ENCODE measurements around the gene CCDC68.

The CCDC68 gene

GRCh38 chr18:54883816-54884604, 75.3 kb downstream of the CCDC68 start:
- TF ChIP-seq TAF1 (IDR thresholded peaks at IDR 0.05; ENCODE audit: borderline replicate concordance, insufficient read depth, low read length) (no peak), POLR2AphosphoS5 (IDR thresholded peaks at IDR 0.05; ENCODE audit: low read depth, low read length) (no peak), SIN3A (IDR thresholded peaks at IDR 0.05; ENCODE audit: borderline replicate concordance, insufficient read depth, low read length) (no peak), FOXP2 (optimal IDR thresholded peaks at IDR 0.05; ENCODE audit: borderline replicate concordance, extremely low read depth, extremely low read length, insufficient read depth) (no peak)
- TF ChIP-seq, protein P1, sequence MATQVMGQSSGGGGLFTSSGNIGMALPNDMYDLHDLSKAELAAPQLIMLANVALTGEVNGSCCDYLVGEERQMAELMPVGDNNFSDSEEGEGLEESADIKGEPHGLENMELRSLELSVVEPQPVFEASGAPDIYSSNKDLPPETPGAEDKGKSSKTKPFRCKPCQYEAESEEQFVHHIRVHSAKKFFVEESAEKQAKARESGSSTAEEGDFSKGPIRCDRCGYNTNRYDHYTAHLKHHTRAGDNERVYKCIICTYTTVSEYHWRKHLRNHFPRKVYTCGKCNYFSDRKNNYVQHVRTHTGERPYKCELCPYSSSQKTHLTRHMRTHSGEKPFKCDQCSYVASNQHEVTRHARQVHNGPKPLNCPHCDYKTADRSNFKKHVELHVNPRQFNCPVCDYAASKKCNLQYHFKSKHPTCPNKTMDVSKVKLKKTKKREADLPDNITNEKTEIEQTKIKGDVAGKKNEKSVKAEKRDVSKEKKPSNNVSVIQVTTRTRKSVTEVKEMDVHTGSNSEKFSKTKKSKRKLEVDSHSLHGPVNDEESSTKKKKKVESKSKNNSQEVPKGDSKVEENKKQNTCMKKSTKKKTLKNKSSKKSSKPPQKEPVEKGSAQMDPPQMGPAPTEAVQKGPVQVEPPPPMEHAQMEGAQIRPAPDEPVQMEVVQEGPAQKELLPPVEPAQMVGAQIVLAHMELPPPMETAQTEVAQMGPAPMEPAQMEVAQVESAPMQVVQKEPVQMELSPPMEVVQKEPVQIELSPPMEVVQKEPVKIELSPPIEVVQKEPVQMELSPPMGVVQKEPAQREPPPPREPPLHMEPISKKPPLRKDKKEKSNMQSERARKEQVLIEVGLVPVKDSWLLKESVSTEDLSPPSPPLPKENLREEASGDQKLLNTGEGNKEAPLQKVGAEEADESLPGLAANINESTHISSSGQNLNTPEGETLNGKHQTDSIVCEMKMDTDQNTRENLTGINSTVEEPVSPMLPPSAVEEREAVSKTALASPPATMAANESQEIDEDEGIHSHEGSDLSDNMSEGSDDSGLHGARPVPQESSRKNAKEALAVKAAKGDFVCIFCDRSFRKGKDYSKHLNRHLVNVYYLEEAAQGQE (IDR thresholded peaks at IDR 0.05; ENCODE audit: insufficient read depth in 1 of 2, low read depth in 2 of 2, low read length in 2 of 2) = no peak

GRCh38 chr18:54882318-54882717, 76.9 kb downstream of the CCDC68 start:
- no peak for TF ChIP-seq TAF1 (IDR thresholded peaks at IDR 0.05; ENCODE audit: borderline replicate concordance, insufficient read depth, low read length)
- TF ChIP-seq SIN3A (IDR thresholded peaks at IDR 0.05; ENCODE audit: borderline replicate concordance, insufficient read depth, low read length) = no peak
- no peak for TF ChIP-seq FOXP2 (optimal IDR thresholded peaks at IDR 0.05; ENCODE audit: borderline replicate concordance, extremely low read depth, extremely low read length, insufficient read depth)
- TF ChIP-seq, protein P1 (IDR thresholded peaks at IDR 0.05; ENCODE audit: insufficient read depth in 1 of 2, low read depth in 2 of 2, low read length in 2 of 2) = no peak
- no peak for TF ChIP-seq POLR2AphosphoS5 (IDR thresholded peaks at IDR 0.05; ENCODE audit: low read depth, low read length)

DNA sequence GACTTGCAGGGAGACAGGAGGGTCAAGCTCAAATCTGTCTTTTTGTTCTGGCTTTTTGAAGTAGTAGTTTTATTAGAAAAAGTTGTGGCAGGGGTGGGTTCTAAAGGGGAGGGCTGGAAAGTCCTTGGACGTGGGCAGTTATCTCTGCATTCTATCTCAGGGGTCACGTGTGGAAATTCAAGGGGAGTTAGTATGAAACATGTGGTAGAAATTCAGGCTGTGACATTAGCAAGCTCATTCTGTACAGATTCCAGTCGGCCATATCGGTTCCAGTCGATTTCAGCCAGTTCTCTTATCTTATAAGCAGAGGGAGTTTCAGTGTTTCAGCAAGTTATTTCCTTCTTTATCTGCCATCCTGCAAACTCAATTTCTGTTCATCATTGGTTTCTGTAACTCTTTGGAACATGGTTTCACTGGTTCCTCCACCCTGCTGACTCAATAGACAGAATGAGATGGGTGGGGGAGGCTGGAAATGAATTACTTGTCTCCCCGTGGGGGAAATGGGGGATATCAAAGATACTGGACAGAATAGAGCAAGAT, 78.0 kb downstream of the CCDC68 start:
- TF ChIP-seq POLR2AphosphoS5 (IDR thresholded peaks at IDR 0.05; ENCODE audit: low read depth, low read length) = no peak
- TF ChIP-seq SIN3A (IDR thresholded peaks at IDR 0.05; ENCODE audit: borderline replicate concordance, insufficient read depth, low read length) = no peak
- TF ChIP-seq FOXP2 (optimal IDR thresholded peaks at IDR 0.05; ENCODE audit: borderline replicate concordance, extremely low read depth, extremely low read length, insufficient read depth) = no peak
- TF ChIP-seq, protein P1 (IDR thresholded peaks at IDR 0.05; ENCODE audit: insufficient read depth in 1 of 2, low read depth in 2 of 2, low read length in 2 of 2) = no peak
- no peak for TF ChIP-seq TAF1 (IDR thresholded peaks at IDR 0.05; ENCODE audit: borderline replicate concordance, insufficient read depth, low read length)

GRCh38 chr18:54880395-54881105, 78.7 kb downstream of the CCDC68 start:
- no peak for TF ChIP-seq FOXP2 (optimal IDR thresholded peaks at IDR 0.05; ENCODE audit: borderline replicate concordance, extremely low read depth, extremely low read length, insufficient read depth)
- TF ChIP-seq, protein P1 (IDR thresholded peaks at IDR 0.05; ENCODE audit: insufficient read depth in 1 of 2, low read depth in 2 of 2, low read length in 2 of 2) = no peak

Data from PFSK-1 (cell line).